Activated naive CD4-positive, alpha-beta T cell treated with anti-CD3 and anti-CD28 coated beads, Interleukin-2, amount 10 ng/mL, durations not matched to agents 7 days and 5 days (primary cell): ENCODE measurements around the gene ELP2.

ENCODE experiments used
- CTCF ChIA-PET: fragments of 350-600 bp; sonication (Branson Sonifier 250); formaldehyde crosslinking; loops from one replicate; lab custom pipeline; 2021; ENCODE audit warnings: antibody characterized with exemption; lab: Charles Lee
- DNase-seq: peaks from one replicate; pipeline ENCODE4 v3.0.0-alpha.2; 2020
- H3K27ac Mint-ChIP-seq: one replicate; pipeline ENCODE4 v1.8.0; 2021; ENCODE audit warnings: mild to moderate bottlenecking, moderate library complexity, mixed read lengths
- H3K27me3 Mint-ChIP-seq: one replicate; pipeline ENCODE4 v1.8.0; 2021; ENCODE audit warnings: mild to moderate bottlenecking, mixed read lengths
- H3K36me3 Mint-ChIP-seq: one replicate; pipeline ENCODE4 v1.8.0; 2021; ENCODE audit warnings: mixed read lengths
- H3K4me1 Mint-ChIP-seq: one replicate; pipeline ENCODE4 v1.8.0; 2021; ENCODE audit warnings: mixed read lengths
- H3K4me3 Mint-ChIP-seq: one replicate; pipeline ENCODE4 v1.8.0; 2021; ENCODE audit warnings: mild to moderate bottlenecking, moderate library complexity, mixed read lengths
- H3K9me3 Mint-ChIP-seq: one replicate; pipeline ENCODE4 v1.8.0; 2021; ENCODE audit warnings: mixed read lengths

Gene ELP2

GRCh38 chr18:36181898-36182506, 52.3 kb downstream of the ELP2 start:
- H3K36me3 Mint-ChIP-seq: peaks cover 7% of the 10 kb centered on the region
- H3K27me3 Mint-ChIP-seq: peaks cover 28% of the 10 kb centered on the region
- no peak for DNase-seq
- peaks cover 16% of the 10 kb centered on the region for H3K4me1 Mint-ChIP-seq
- H3K9me3 Mint-ChIP-seq: no peaks in the 10 kb centered on the region
- no peak overlapping the region for H3K27ac Mint-ChIP-seq
- H3K4me3 Mint-ChIP-seq: no peak overlapping the region
- CTCF ChIA-PET: no interaction called here

DNA sequence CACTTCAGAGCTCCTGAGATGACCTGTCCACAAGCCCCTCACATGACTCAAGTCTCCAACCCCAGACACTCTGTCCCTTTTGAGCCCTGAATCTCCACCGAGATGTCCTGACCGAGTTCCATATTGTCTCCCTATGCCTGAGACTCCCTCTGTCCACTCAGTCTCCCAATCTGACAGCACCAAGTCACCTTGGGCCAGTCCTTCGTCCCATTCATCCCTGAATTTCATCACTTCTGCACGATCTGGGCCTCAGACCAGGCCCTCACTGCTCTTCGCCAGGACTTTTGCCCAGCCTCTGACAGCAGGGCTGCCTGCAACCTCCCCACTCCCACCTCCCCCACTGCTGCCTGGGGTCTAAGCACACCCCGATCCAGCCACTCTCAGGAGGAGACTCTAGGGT, 53.3 kb downstream of the ELP2 start:
- H3K4me3 Mint-ChIP-seq: no peak overlapping the region
- CTCF ChIA-PET: no interaction called here
- no peak overlapping the region for H3K27ac Mint-ChIP-seq
- DNase-seq: no peak
- peaks cover 4% of the 10 kb centered on the region for H3K36me3 Mint-ChIP-seq
- peaks cover 39% of the 10 kb centered on the region for H3K27me3 Mint-ChIP-seq
- H3K4me1 Mint-ChIP-seq: peaks cover 16% of the 10 kb centered on the region
- H3K9me3 Mint-ChIP-seq: no peaks in the 10 kb centered on the region

DNA sequence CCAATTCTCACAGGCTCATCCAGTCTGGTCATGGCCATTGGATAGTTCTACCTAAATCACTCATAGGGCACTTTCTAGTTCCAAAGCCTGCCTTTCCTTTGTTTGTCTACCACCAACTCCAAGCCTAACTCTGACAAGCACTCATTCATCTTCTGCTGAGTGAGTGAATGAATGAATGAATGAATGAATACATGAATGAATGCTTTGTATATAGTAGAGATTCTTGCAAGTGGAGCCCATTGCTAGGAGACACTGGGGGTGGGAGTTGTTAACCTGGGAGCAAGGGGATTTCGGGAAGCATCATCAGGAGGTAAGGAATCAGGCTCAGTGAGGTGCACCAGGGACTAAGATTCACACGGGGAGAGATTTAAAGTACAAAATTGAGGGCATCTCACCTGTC, 54.3 kb downstream of the ELP2 start:
- CTCF ChIA-PET: no interaction called here
- H3K27ac Mint-ChIP-seq: no peak overlapping the region
- DNase-seq: no peak
- peaks cover 48% of the 10 kb centered on the region for H3K27me3 Mint-ChIP-seq
- peaks cover 24% of the 10 kb centered on the region for H3K4me1 Mint-ChIP-seq
- H3K36me3 Mint-ChIP-seq: no peaks in the 10 kb centered on the region
- no peaks in the 10 kb centered on the region for H3K9me3 Mint-ChIP-seq
- no peak overlapping the region for H3K4me3 Mint-ChIP-seq

- CTCF ChIA-PET: no interaction called here
- no peak overlapping the region for H3K4me3 Mint-ChIP-seq
- no peak overlapping the region for H3K27ac Mint-ChIP-seq
- no peaks in the 10 kb centered on the region for H3K36me3 Mint-ChIP-seq
- no peak for DNase-seq
- no peaks in the 10 kb centered on the region for H3K9me3 Mint-ChIP-seq
- peaks cover 59% of the 10 kb centered on the region for H3K27me3 Mint-ChIP-seq
- peaks cover 18% of the 10 kb centered on the region for H3K4me1 Mint-ChIP-seq
Observed at GRCh38 chr18:36185157-36185556, 55.5 kb downstream of the ELP2 start.

- no peaks in the 10 kb centered on the region for H3K9me3 Mint-ChIP-seq
- DNase-seq: no peak
- H3K27me3 Mint-ChIP-seq: peaks cover 59% of the 10 kb centered on the region
- no peaks in the 10 kb centered on the region for H3K36me3 Mint-ChIP-seq
- H3K27ac Mint-ChIP-seq: no peak overlapping the region
- H3K4me3 Mint-ChIP-seq: peak overlapping the region; percentile 73
- CTCF ChIA-PET: no interaction called here
- H3K4me1 Mint-ChIP-seq: peaks cover 17% of the 10 kb centered on the region
Observed at GRCh38 chr18:36185901-36186460, 56.3 kb downstream of the ELP2 start.

GRCh38 chr18:36186461-36187192, 56.9 kb downstream of the ELP2 start:
- H3K4me3 Mint-ChIP-seq: peak overlapping the region; percentile 73
- H3K4me1 Mint-ChIP-seq: peaks cover 17% of the 10 kb centered on the region
- no peaks in the 10 kb centered on the region for H3K9me3 Mint-ChIP-seq
- peaks cover 59% of the 10 kb centered on the region for H3K27me3 Mint-ChIP-seq
- CTCF ChIA-PET: no interaction called here
- no peak overlapping the region for H3K27ac Mint-ChIP-seq
- H3K36me3 Mint-ChIP-seq: no peaks in the 10 kb centered on the region
- peak; percentile 53 for DNase-seq

DNA sequence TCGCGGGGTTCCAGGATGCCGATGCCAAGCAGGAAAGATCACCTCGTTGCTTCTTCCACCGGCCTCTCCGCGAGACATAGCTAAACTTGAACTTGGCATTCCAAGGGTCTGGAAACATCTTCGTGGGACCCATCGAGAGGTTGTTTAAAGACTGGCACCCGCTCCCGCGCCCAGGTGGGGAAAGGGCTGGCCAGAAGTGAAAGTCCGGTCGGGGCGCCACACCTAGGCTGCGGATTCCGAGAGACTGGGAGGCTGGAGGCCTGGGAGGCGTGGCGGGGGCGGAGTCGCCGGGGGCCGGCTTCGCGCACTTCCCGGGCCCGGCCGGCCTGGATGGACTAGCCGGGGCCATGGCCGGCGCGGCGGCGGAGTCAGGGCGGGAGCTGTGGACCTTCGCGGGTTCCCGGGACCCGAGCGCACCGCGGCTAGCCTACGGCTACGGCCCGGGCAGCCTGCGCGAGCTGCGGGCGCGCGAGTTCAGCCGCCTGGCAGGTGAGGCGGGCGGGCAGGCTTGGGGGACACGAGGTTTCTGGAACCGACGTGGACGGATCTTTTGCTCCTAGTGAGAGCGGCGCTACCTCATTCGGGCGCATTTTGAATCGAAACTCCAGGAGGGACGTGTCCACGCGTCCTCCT, 57.6 kb downstream of the ELP2 start, which contains the start of gene MOCOS:
Gene MOCOS, plus strand, starts transcription at position 305 of the 633 bp plus-strand sequence. Its CDS starts 43 bp downstream, at position 348.
- DNase-seq: peak; percentile 62
- H3K4me3 Mint-ChIP-seq: peak within 1 kb of the TSS; percentile 73
- no peaks in the 10 kb centered on the region for H3K36me3 Mint-ChIP-seq
- H3K27me3 Mint-ChIP-seq: peaks cover 59% of the 10 kb centered on the region
- peaks cover 17% of the 10 kb centered on the region for H3K4me1 Mint-ChIP-seq
- H3K9me3 Mint-ChIP-seq: no peaks in the 10 kb centered on the region
- CTCF ChIA-PET: no interaction called here
- no peak within 1 kb of the TSS for H3K27ac Mint-ChIP-seq

GRCh38 chr18:36187826-36188721, 58.4 kb downstream of the ELP2 start:
- H3K9me3 Mint-ChIP-seq: no peaks in the 10 kb centered on the region
- H3K4me1 Mint-ChIP-seq: peaks cover 17% of the 10 kb centered on the region
- peak overlapping the region; percentile 67 for H3K4me3 Mint-ChIP-seq
- CTCF ChIA-PET: no interaction called here
- peaks cover 59% of the 10 kb centered on the region for H3K27me3 Mint-ChIP-seq
- DNase-seq: no peak
- no peaks in the 10 kb centered on the region for H3K36me3 Mint-ChIP-seq
- H3K27ac Mint-ChIP-seq: no peak overlapping the region

DNA sequence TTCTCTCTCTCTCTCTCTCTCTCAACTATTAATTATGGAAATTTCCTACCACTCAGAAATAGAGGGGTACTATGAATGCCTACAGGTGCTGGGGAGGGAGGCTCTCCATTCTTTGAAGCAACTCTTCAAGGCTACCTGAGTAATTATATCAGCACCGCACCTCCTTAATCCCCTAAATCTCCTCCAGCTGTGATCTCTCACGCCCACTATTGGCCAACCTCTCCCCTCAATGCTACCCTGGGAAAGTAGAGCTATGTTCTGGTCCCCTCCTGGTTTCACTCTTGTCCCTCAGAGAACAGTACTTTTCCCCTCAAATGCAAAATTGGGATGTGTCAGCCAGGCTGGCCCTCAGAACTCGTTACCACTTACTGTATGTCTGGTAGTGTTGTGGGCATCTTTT, 59.2 kb downstream of the ELP2 start:
- no peaks in the 10 kb centered on the region for H3K9me3 Mint-ChIP-seq
- CTCF ChIA-PET: no interaction called here
- H3K4me3 Mint-ChIP-seq: peak overlapping the region; percentile 67
- H3K36me3 Mint-ChIP-seq: no peaks in the 10 kb centered on the region
- H3K27ac Mint-ChIP-seq: no peak overlapping the region
- no peak for DNase-seq
- peaks cover 59% of the 10 kb centered on the region for H3K27me3 Mint-ChIP-seq
- H3K4me1 Mint-ChIP-seq: peaks cover 17% of the 10 kb centered on the region

- no peak overlapping the region for H3K27ac Mint-ChIP-seq
- H3K36me3 Mint-ChIP-seq: no peaks in the 10 kb centered on the region
- CTCF ChIA-PET: no interaction called here
- peaks cover 17% of the 10 kb centered on the region for H3K4me1 Mint-ChIP-seq
- DNase-seq: no peak
- no peaks in the 10 kb centered on the region for H3K9me3 Mint-ChIP-seq
- H3K27me3 Mint-ChIP-seq: peaks cover 53% of the 10 kb centered on the region
- H3K4me3 Mint-ChIP-seq: no peak overlapping the region
Observed at GRCh38 chr18:36189486-36189885, 59.8 kb downstream of the ELP2 start.

DNA sequence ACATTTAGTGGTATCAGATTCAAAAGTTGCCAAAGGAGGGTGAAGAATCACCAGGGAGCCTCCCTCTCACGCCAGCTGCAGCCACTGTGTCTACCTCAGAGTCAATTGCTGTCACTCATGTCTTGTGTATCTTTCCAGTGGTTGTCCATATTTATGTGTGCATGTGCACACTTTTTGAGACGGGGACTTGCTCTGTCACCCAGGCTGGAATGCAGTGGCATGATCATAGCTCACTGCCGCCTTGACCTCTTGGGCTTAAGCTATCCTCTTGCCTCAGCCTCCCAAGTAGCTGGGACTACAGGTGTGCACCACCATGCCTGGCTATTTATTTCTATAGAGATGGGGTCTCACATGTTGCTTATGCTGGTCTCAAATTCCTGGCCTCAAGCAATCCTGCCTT, 61.6 kb downstream of the ELP2 start:
- H3K4me3 Mint-ChIP-seq: no peak overlapping the region
- DNase-seq: no peak
- CTCF ChIA-PET: no interaction called here
- no peaks in the 10 kb centered on the region for H3K36me3 Mint-ChIP-seq
- H3K27ac Mint-ChIP-seq: no peak overlapping the region
- peaks cover 12% of the 10 kb centered on the region for H3K4me1 Mint-ChIP-seq
- no peaks in the 10 kb centered on the region for H3K9me3 Mint-ChIP-seq
- peaks cover 43% of the 10 kb centered on the region for H3K27me3 Mint-ChIP-seq

DNA sequence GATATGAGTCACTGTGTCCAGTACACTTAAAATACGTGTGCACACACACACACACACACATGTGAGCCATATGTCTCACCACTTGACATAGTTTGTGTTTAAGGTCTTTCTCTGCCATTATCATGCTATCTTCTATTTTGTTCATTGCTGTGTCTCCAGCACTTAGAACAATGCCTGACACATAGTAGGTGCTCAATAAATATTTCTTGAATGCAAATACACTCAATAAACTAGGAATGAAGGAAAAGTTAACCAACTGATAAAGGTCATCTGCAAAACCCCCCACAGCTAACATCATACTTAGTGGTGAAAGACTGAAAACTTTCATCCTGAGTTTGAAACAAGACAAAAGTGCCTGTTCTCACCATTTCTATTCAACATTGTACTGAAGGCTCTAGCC, 62.0 kb downstream of the ELP2 start:
- no peaks in the 10 kb centered on the region for H3K9me3 Mint-ChIP-seq
- H3K4me1 Mint-ChIP-seq: peaks cover 8% of the 10 kb centered on the region
- CTCF ChIA-PET: no interaction called here
- H3K27ac Mint-ChIP-seq: no peak overlapping the region
- no peak overlapping the region for H3K4me3 Mint-ChIP-seq
- no peak for DNase-seq
- H3K36me3 Mint-ChIP-seq: no peaks in the 10 kb centered on the region
- peaks cover 38% of the 10 kb centered on the region for H3K27me3 Mint-ChIP-seq

- Mint-ChIP-seq H3K4me1 (no peaks in the 10 kb centered on the region), H3K4me3 (no peak overlapping the region), H3K36me3 (no peaks in the 10 kb centered on the region), H3K27ac (no peak overlapping the region), H3K27me3 (peaks cover 8% of the 10 kb centered on the region), H3K9me3 (no peaks in the 10 kb centered on the region)
- CTCF ChIA-PET: interaction anchor here (0.8 kb wide), 1 partner anchor 90 kb away, joined by 3 read pairs; no protein-coding TSS in a partner anchor
- DNase-seq: no peak
Observed at GRCh38 chr18:36194600-36195315, 65.1 kb downstream of the ELP2 start.
